Pons (tissue), 1 donor: Measurements from ENCODE around the gene CITED1.

Source experiments
- DNase-seq: peaks from one replicate; pipeline ENCODE4 v3.0.0-alpha.2; 2016; ENCODE audit warnings: low spot score

The CITED1 gene

DNA sequence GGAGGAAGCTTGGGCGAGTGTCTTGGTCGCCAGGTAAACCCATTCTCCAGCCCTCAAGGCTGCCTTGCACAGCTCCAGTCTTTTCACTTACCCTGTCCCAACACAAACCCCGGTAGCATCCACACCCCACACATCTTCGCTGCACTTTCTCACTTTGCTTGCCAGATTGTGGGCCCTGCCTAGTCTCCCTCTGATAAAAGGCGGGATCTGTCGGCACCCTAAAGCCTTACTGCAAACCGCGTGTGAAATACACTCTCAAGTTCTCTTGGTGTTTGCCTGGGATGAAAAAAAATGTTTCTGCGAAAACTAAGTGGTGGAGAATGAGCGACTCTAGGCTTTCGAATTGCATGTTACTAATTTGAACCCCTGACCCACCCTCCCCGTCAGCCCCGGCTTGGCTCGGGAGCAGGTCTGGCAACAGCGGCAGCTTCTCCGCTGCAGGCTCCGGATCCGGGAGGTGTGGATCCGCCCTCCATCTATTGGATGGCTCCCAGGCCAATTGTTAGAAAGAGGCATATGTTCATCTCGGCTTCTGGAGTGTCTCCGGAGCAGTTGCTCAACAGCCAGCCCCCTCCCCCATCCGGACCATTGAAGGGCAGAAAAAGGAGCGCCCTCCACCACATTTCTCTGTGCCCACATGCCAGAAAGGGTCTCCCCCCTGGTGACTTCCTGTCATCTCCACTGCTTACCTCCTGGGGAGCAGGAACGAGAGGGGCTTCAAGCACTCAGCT lies 3.0 kb upstream of the CITED1 start:
- peak; percentile 19 for DNase-seq

DNA sequence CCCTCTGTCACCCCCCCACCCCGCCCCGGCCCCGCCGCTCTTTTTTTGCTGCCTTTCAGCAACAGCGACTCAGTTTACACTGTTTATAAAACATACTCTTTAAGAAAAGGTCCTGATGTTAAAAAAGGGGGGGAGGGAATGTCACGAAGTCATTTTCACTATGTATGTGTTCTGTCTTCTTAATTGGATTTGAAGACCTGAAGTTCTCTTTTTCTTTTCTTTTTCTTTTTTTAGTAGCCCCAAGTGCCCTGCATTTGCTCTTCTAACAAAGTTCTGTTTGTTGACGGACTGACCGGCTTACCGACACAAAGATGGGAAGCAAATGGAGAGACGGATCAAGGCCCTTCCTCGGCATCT lies 2.5 kb upstream of the CITED1 start:
- no peak for DNase-seq

GRCh38 chrX:72307646-72308051 lies 1.9 kb upstream of the CITED1 start:
- DNase-seq, result no peak

DNA sequence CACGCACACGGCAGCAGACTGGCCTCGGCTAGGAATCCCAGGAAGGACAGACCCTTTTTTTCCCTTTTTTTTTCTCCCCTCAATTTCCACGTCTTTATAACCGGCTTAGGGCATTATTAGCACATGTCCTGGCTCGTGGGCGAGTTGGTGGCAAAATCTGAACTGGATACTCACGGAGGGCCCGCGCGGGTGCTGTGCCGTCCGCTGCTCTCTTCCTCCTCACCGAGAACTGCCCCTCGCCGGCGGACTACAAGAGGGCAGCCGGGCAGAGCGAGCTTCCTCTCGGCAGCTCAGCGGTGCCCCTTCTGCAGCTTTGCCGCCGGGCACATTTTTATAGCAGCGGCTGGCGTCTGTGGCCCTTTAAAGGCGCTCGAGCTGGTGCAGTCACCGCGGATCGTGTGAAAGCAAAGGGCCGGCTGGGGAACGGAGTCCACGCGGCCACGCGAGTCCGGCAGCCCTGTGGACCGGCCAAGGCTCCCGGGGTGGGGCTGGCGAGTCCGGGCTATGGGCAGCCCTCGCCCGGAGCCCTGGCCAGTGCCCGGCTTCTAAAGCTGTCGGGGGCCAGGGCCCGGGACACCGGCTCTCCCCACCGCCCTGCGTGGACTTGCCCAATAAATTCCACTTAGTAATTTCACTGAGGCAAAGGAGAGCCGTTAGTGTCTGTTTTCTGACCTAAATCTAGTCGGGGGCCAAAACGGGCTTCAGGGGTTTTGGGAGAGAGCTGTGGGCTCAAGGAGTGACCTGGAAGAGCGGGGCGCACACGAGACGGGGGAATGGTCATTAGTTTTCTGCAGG lies 1.3 kb upstream of the CITED1 start:
- peak; percentile 20 for DNase-seq

GRCh38 chrX:72306085-72306801 lies 529 bp upstream of the CITED1 start:
- DNase-seq, result no peak

GRCh38 chrX:72304877-72305276 lies 837 bp downstream of the CITED1 start:
- DNase-seq, result no peak

DNA sequence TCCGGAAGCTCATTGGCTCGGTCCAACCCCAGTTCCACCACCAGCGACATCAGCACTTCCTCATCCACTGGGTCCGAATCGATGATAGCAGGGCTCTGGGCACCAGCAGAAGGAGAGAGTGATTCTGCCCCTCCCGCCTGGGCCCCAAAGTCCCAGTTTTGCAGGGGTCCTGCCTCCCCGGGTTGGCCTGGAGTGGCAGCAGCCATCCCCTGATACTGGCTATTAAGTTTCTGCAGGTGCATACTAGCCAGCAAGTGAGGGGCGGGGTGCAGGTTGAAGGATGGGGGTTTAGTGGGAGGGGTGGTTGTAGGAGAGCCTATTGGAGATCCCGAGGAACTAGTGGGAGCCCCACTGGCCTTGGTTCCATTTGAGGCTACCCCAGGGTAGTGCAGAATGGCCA lies 3.9 kb downstream of the CITED1 start:
- no peak for DNase-seq

DNA sequence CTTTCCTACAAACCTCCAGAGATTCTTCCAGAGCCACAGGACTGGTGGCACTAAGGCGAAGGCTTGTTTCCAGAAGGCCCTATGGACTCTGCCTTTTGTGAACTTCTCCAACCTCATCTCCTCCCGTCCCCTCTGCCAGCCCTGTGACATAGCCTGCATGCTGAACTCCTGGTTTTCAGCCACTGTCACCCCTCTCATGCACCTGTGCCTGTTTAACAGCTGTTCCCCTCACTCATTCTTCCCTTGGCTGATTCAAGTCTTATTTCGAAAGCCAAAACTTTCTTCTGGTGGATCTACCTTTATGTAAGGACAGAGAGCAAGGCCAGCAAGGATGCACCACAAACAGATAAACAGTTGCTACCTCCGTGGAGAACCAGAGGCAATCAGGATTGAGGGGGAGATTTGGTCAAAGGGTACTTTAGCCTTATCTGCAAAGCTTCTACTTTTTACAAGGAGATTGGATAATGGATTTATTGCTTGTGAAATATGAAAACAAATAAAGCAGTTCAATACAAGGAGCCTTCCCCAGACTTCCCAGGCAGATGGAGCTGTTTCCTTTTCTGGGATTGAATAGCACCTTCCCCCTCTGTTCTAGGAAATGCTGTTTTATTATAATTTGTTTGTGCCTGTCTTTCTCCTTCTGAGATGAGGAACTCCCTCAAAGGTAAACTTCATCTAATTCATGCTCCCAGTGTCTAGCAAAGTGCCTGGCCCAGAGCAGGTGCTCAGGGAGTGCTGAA lies 5.7 kb downstream of the CITED1 start:
- DNase-seq, result no peak

- DNase-seq, result no peak
These were observed 7.6 kb downstream of the CITED1 start for GRCh38 chrX:72297953-72298730.

- DNase-seq, result no peak
These were observed 8.7 kb downstream of the CITED1 start for GRCh38 chrX:72296991-72297390.

- DNase-seq, result no peak
These were observed 10.0 kb downstream of the CITED1 start for GRCh38 chrX:72295745-72296144.

GRCh38 chrX:72294497-72294896 lies 11.2 kb downstream of the CITED1 start:
- no peak for DNase-seq

DNA sequence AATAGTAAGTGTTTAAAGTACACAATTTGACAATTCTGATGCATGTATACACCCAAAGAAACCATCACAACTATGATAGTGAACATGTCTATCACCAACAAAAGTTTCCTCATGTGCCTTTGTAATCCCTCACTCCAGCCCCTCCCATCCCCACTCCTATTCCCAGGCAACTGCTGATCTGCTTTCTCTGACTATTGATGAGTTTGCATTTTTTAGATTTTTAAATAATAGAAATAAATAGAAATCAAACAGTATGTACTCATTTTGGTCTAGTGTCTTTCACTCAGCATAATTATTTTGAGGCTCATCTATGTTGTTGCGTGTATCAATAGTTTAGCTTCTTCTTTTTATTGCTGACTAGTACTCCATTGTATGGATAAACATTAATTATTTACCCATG lies 23.4 kb downstream of the CITED1 start:
- DNase-seq, result no peak

DNA sequence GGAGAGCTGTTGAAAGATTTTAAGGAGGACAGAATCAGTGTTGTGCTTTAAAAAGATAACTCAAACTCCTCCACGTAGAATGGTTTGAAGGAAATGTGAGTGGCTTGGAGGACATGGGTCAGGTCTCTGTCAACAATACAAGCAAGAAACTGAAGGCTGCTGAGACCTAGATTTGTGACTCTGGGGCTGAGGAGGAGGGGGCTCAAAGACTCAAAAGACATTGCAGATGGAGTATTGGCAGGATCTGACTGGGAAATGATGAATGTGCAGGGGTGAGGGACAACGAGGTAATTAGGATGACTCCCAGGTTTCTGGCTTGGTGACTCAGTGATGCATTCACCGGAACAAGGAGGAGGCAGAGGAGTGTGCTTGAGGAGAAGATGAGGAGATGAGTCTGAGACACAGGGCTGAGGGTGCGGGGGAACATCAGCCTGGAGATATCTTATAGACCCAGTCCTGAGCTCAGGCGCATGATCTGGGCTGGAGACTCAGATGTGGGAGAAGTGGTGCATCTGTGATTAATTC lies 25.3 kb downstream of the CITED1 start:
- DNase-seq, result no peak

DNA sequence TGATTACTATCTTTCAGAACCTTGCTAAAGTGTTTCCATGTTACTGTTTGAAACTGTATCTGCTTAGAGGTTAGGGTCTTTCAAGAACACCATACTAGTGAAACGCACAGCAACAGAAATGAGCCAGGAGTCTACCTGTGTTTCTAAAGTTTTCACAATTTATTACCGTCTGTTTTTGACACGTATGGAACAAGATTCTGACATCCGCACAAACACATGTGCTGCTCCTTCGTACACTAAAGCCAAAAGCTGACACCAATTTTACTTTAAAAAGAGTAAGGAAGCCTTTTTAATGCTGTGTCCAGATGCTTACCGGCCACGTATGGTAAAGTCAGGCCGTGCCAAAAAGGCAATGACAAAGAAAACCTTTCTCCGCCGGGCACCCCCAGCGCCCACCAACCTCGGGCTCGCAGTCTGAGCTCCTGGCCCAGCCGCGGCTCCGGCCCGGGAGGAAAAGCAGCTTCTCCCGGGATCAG lies 29.2 kb downstream of the CITED1 start:
- no peak for DNase-seq

- no peak for DNase-seq
These were observed 31.2 kb downstream of the CITED1 start for GRCh38 chrX:72274526-72274925.

- no peak for DNase-seq
These were observed 32.0 kb downstream of the CITED1 start for GRCh38 chrX:72273718-72274117.

- DNase-seq, result no peak
These were observed 32.8 kb downstream of the CITED1 start for GRCh38 chrX:72272868-72273267.

DNA sequence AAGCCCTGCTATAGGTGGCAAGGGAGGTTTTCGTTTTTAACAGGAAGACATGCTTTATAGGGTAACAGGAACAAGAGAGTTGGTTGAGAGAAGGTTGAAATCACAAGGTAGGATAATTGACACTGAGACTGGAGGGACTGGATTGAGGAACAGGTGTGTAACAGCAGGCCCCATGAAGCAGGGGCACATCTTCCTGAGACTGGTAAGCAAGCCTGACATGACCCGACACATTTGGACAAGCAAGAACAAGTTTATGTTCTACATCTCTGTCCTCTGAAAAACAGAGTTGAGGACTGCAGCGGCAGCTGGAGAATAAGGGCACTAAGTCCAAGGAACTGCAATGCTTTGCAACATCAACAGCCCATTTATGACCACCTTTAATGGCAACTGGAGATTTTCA lies 33.9 kb downstream of the CITED1 start:
- no peak for DNase-seq

DNA sequence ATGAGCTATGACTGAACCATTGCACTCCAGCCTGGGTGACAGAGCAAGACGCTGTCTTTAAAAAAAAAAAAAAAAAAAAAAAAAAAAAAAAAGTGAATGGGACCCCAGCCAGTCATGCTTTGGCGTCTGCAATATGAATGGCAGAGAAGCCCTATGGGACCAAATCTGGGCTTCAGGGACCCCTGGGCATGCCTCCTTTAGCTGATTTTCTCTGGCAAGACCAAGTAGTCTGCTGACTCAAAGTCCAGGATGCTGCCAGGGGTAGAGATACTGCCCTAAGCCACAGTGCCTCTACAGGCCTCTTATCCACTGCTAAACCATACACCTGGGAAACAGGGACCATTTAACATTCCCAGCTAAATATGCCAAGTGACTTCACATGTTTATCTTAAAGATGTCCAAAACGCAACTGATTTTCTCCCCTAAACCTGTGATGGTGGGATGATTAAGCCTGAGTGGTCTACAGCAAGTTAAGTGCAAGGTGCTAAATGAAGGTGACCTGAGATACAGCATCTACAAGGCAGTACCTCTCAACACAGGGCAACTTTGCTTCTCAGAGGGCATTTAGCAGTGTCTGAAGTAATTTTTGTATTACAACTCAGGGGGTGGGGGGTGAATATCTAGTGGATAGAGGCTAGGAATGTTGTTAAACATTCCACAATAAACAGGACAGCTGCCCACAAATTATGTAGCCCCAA lies 34.5 kb downstream of the CITED1 start:
- DNase-seq, result no peak
